ENCODE data around the gene TSHZ2.
"Not testable (repeated sequence)": the region's sequence is repeated elsewhere in the genome, so short reads cannot be mapped to it uniquely, and the experiment has no call there.

TSHZ2 gene

GRCh38 chr20:53510704-53511103 lies 538.5 kb downstream of the TSHZ2 start:
- DNase-seq (ENCODE audit: low spot score): no peak

DNA sequence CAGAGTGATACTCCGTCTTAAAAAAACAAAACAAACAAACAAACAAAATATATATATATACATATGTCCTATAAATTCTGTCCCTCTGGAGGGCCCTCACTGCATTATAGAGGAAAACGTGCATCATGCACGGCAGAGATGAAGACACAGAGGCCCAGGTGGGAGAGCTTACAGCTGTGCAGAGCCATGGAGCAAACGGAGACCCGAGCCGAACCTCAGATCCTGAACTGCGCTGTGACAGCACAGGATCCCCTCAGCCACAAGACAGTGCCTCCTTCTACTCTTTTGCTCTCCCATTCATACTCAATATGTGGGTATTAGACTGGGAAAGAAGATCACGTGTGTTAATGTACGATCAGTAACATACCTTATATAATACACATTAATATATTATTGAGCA lies 539.9 kb downstream of the TSHZ2 start:
- DNase-seq (ENCODE audit: low spot score): no peak

GRCh38 chr20:53513168-53513488 lies 541.0 kb downstream of the TSHZ2 start:
- no peak for DNase-seq (ENCODE audit: low spot score)

- no peak for DNase-seq (ENCODE audit: low spot score)
Observed at GRCh38 chr20:53513489-53514298, 541.5 kb downstream of the TSHZ2 start.

- no peak for DNase-seq (ENCODE audit: low spot score)
Observed at GRCh38 chr20:53515749-53516148, 543.6 kb downstream of the TSHZ2 start.

DNA sequence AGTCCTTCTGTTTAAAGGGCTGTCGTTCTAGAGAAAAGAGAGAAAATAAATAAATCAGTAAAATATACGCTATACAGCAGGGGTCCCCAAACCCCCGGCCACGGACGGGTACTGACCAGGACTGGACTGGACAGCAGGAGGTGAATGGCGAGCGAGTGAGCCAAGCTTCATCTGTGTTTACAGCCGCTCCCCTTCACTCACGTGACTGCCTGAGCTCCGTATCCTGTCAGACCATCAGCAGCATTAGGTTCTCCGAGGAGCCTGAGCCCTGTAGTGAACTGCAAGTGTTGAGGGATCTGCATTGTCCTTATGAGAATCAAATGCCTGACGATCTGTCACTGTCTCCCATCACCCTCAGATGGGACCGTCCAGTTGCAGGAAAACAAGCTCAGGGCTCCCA lies 545.0 kb downstream of the TSHZ2 start:
- peak; percentile 29 for DNase-seq (ENCODE audit: low spot score)

GRCh38 chr20:53521421-53521820 lies 549.3 kb downstream of the TSHZ2 start:
- DNase-seq (ENCODE audit: low spot score): not testable (repeated sequence)

GRCh38 chr20:53522026-53522425 lies 549.9 kb downstream of the TSHZ2 start:
- DNase-seq (ENCODE audit: low spot score): no peak

DNA sequence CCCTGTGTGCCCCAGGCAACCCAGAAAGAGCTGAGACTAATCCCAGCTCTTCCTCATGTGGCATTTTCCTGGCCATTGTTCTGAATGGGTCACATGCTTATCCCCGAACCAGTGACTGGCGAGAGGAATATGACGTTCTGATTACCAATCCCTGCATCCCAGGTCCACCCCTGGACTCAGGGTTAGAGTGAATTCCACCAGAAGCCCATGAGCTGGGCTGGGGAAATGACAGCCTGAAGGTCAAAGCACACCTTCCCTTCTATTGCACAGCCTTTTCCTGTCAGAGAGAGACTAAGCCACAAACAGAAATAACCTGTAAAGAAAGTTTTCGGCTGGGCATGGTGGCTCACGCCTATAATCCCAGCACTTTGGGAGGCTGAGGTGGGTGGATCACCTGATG lies 550.5 kb downstream of the TSHZ2 start:
- DNase-seq (ENCODE audit: low spot score): no peak

GRCh38 chr20:53523615-53524014 lies 551.5 kb downstream of the TSHZ2 start:
- not testable (repeated sequence) for DNase-seq (ENCODE audit: low spot score)

- no peak for DNase-seq (ENCODE audit: low spot score)
Observed at GRCh38 chr20:53524589-53525312, 552.6 kb downstream of the TSHZ2 start.

GRCh38 chr20:53527196-53527595 lies 555.0 kb downstream of the TSHZ2 start:
- DNase-seq (ENCODE audit: low spot score): no peak

DNA sequence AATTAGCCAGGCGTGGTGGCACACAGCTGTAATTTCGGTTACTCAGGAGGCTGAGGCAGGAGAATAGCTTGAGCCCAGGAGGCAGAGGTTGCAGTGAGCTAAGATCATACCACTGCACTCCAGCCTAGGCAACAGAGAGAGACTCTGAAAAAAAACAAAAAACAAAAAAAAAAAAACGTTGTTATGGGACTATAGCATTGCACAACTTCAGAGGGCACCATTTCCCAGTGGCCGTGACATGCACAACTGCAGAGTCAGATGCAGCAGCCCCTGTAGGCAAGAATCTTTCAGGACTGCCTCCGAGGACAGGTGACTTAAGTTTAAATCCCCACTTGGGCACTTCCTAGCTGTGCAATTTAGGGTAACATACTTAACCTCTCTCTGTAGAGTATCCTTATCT lies 557.5 kb downstream of the TSHZ2 start:
- DNase-seq (ENCODE audit: low spot score): no peak

DNA sequence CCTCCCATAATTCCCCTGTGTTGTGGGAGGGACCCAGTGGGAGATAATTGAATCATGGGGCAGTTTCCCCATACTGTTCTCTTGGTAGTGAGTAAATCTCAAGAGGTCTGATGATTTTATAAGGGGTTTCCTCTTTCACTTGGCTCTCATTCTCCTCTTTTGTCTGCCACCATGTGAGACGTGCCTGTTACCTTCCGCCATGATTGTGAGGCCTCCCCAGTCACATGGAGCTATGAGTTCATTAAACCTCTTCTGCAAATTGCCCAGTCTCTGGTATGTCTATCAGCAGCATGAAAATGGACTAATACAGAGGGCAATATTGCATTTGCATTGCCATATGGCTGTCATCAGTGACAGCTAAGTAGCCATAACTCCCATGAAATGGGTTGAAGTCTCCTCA lies 558.3 kb downstream of the TSHZ2 start:
- no peak for DNase-seq (ENCODE audit: low spot score)

DNA sequence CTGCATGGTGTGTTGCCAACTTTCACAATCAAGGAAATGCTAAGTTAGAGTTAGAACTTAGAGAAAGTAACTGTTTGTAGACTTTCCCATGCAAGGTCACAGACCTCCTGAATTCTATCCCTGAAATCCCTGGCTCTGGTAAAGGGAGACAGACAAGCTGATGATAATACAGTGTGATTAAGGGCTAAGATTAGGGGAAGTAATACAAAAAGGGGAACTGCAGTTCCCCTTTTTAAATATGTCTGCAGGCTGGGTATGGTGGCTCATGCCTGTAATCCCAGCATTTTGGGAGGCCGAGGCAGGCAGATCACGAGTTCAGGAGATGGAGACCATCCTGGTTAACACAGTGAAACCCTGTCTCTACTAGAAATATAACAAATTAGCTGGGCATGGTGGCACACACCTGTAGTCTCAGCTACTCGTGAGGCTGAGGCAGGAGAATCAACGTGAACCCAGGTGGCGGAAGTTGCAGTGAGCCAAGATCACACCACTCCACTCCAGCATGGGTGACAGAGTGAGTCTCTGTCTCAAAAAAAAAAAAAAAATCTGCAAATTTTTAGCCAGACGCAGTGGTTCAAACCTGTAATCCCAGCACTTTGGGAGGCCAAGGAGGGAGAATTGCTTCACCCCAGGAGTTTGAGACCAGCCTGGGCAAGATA lies 560.6 kb downstream of the TSHZ2 start:
- not testable (repeated sequence) for DNase-seq (ENCODE audit: low spot score)

DNA sequence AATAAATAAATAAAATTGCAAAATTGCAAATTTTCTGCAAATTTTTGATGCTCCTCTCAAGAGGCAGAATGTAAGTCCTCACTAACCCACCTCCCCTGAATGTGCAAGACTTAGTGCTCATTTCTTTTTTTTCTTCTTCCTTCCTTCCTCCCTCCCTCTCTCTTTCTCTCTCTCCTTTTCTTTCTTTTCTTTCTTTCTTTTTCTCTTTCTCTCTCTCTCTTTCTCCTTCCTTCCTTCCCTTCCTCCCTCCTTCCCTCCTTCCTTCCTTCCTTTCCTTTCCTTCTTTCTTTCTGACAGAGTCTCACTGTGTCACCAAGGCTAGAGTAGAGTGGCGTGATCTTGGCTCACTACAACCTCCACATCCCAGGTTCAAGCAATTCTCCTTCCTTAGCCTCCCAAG lies 561.3 kb downstream of the TSHZ2 start:
- DNase-seq (ENCODE audit: low spot score): no peak

GRCh38 chr20:53534037-53534436 lies 561.9 kb downstream of the TSHZ2 start:
- DNase-seq (ENCODE audit: low spot score): no peak

GRCh38 chr20:53535878-53536277 lies 563.7 kb downstream of the TSHZ2 start:
- no peak for DNase-seq (ENCODE audit: low spot score)

- not testable (repeated sequence) for DNase-seq (ENCODE audit: low spot score)
Observed at GRCh38 chr20:53536382-53536781, 564.2 kb downstream of the TSHZ2 start.

DNA sequence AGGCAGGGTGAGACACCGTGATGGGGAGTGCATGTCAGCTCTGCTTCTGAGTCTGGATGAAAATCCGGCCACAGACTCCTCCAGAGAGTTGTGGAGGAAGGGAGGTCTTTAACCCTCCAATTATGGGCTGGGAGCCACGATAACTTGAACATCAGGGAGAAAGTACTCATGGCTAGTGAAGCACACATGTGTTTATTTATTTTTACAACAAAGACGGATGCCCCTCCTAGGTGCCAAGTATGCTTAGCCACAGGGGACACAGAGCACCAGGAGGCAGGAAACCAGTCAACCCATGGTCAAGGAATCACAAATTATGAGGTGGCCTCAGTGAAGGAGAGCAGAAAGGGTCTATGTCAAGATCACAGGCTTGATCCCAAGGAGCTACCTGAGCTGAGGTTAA lies 567.4 kb downstream of the TSHZ2 start:
- DNase-seq (ENCODE audit: low spot score): no peak

Measured in AG08396 (cell line).